GM12801 (cell line): ENCODE measurements around the gene VN1R4.
"Not testable (repeated sequence)": the region's sequence is repeated elsewhere in the genome, so short reads cannot be mapped to it uniquely, and the experiment has no call there.

Experiments used
- CTCF ChIP-seq: IDR thresholded peaks from one replicate; pipeline ENCODE4 v1.5.1; 2011; ENCODE audit warnings: control low read depth; ENCODE audit not compliant: insufficient read length; ENCODE audit errors: extremely low read depth

Gene VN1R4, protein sequence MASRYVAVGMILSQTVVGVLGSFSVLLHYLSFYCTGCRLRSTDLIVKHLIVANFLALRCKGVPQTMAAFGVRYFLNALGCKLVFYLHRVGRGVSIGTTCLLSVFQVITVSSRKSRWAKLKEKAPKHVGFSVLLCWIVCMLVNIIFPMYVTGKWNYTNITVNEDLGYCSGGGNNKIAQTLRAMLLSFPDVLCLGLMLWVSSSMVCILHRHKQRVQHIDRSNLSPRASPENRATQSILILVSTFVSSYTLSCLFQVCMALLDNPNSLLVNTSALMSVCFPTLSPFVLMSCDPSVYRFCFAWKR

GRCh38 chr19:53267623-53268022, at the start of gene VN1R4:
VN1R4 (minus strand) TSS chr19:53267723; CDS start chr19:53267665, 58 bp downstream.
- TF ChIP-seq CTCF, result not testable (repeated sequence)

DNA sequence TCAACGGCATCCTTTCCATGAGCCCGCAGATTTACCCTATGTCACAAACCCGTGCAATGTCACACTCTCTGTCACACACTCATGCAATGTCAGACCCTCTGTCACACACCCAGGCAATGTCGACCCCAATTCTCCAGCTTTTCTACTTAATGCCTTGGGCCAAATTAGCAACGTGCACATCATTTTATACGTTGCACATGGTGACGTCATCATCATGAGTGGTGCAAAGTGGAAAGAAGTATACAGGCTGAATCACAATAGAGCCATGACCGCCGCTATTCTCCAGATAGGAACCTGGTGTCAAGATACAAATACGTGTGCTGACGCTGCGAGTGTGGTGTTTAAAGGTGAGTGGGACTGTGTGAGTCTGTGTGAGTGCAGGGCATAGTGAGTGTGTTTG, 44.4 kb upstream of the VN1R4 start:
- TF ChIP-seq CTCF, result no peak

- no peak for TF ChIP-seq CTCF
These were observed 43.5 kb upstream of the VN1R4 start for GRCh38 chr19:53311044-53311443.

DNA sequence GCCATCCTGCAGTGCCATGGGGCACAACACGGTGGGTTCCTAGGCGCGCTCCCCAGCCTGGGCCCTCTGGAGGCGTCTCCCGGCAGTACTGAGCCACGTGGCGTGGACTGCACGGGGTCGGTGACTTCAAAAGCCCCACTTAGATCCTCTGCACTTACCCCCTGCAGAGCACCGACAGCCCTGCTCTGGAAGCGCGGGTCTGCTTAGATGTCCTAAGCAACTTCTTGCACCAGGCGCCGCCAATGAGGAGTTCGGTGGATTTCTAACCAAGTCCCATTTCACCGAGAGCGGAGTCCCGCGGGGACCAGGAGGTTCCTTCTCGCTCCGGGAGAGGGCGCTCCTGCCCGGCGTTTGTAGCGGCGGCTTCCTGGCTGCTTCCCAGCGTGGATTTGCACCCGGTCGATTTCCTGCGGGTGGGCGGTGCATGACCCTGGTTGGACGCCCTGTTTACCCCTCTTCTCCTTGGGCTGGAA, 40.9 kb upstream of the VN1R4 start:
- TF ChIP-seq CTCF, result no peak

GRCh38 chr19:53294786-53295441, 27.4 kb upstream of the VN1R4 start:
- TF ChIP-seq CTCF, result no peak

DNA sequence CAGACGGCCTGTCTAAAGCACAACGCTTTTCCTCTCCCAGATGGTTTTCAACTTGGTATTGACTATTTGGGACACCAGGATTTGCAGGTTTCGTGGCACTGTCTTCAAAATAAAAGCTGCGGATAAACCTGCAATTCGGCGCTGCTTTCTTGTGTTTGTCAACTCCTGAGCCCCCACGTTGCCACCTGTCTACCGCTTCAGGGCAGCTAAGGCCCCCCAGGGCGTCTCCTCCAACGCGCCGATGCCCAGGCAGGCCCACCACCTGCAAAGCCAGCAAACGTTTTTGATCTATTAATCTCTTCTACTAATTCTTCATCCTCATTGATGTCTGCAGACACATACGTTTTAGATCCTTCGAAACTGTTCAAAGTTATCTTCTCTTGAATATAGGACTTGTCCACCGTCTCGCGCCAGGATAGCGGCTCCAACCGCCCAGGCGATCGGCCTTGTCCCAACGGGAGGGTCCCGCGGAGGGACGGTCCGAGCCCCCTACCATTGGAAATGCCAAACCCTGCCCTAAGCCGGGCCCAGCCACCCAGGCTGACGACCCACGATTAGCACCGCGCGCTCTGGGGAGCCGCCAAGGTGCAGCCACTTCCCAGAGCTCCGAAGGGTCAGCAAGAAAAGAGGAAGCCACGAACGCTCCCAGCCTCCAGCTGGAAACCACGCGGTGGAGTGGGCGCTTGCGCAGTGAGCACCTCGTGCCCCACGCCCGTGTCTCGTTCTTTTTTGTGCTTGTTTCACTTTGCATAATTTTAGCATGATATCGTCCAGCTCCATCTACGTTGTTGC, 23.4 kb upstream of the VN1R4 start:
- no peak for TF ChIP-seq CTCF

GRCh38 chr19:53285087-53285486, 17.6 kb upstream of the VN1R4 start:
- no peak for TF ChIP-seq CTCF
